ENCODE data around the gene SLC6A9.

DNA sequence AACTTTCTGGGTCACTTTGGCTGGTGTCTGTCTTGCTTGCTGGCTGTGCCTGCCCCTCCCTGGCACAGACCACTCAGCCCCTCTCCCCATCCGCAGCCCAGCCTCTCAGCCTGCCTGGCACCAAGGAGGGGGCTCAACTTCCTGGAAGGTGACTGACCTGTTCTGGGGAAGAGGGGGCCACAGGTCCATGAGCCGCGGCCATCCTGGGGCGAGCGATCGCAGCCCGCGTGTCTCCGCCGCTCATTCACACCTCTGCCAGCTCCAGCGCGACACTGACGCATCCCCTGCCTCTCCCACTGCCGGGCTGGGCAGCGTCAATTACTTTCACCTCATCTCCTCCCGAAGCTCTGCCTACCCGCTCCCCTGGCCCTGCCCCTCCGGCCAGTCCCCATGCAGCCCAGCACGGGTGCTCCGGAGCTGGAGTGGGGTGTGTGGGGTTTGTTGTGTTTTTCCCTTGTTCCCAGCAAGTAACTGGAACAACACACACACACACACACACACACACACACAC, 14.3 kb downstream of the SLC6A9 start:
- TF ChIP-seq, protein P1, sequence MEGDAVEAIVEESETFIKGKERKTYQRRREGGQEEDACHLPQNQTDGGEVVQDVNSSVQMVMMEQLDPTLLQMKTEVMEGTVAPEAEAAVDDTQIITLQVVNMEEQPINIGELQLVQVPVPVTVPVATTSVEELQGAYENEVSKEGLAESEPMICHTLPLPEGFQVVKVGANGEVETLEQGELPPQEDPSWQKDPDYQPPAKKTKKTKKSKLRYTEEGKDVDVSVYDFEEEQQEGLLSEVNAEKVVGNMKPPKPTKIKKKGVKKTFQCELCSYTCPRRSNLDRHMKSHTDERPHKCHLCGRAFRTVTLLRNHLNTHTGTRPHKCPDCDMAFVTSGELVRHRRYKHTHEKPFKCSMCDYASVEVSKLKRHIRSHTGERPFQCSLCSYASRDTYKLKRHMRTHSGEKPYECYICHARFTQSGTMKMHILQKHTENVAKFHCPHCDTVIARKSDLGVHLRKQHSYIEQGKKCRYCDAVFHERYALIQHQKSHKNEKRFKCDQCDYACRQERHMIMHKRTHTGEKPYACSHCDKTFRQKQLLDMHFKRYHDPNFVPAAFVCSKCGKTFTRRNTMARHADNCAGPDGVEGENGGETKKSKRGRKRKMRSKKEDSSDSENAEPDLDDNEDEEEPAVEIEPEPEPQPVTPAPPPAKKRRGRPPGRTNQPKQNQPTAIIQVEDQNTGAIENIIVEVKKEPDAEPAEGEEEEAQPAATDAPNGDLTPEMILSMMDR (IDR thresholded peaks at IDR 0.05): no peak
- no peak for TF ChIP-seq POLR2AphosphoS5 (IDR thresholded peaks at IDR 0.05; ENCODE audit: insufficient read depth in 1 of 2, low read depth in 1 of 2)
